ENCODE measurements around the gene GPC5. TPM values are rescaled to one million over a fixed set of nuclear protein-coding genes. Genes with fewer than 3 reads are reported as not detected.
"Not testable (repeated sequence)": the region's sequence is repeated elsewhere in the genome, so short reads cannot be mapped to it uniquely, and the experiment has no call there.

Gene GPC5
- total RNA-seq, 1 donor from 2014 or later, result 0.07 TPM

GRCh38 chr13:91401920-91402319 is 3.5 kb downstream of the GPC5 start:
- H3K9me3 ChIP-seq (ENCODE audit: low read depth), result no peaks in the 10 kb centered on the region
- Mint-ChIP-seq H3K27ac (no peak overlapping the region), H3K4me1 (peaks cover 5% of the 10 kb centered on the region), H3K4me3 (no peak overlapping the region), H3K9me3 (peaks cover 4% of the 10 kb centered on the region), H3K36me3 (peaks cover 1% of the 10 kb centered on the region), H3K27me3 (ENCODE audit: insufficient read depth, low read depth) (peaks cover 22% of the 10 kb centered on the region)
- H3K27ac ChIP-seq, result no peak overlapping the region
- TF ChIP-seq EZH2 (IDR thresholded peaks at IDR 0.05) (no peak), CTCF (IDR thresholded peaks at IDR 0.05) (no peak), EZH2phosphoT487 (IDR thresholded peaks at IDR 0.05) (no peak)
- no peaks in the 10 kb centered on the region for H3K79me2 ChIP-seq (ENCODE audit: low read depth)
- no peak overlapping the region for H2AFZ ChIP-seq (replicated peaks)
- H3K4me3 ChIP-seq, result no peak overlapping the region
- no peak overlapping the region for H3K4me2 ChIP-seq
- no peaks in the 10 kb centered on the region for H3F3A ChIP-seq (ENCODE audit: low read depth)
- no peak overlapping the region for H3K9ac ChIP-seq
- H3K27me3 ChIP-seq, result peaks cover 69% of the 10 kb centered on the region
- H3K36me3 ChIP-seq, result no peaks in the 10 kb centered on the region
- no peak for DNase-seq (ENCODE audit: low spot score)
- H4K20me1 ChIP-seq (ENCODE audit: low read depth), result peaks cover 16% of the 10 kb centered on the region
- H3K4me1 ChIP-seq, result no peaks in the 10 kb centered on the region

- H3K9me3 Mint-ChIP-seq, result peaks cover 4% of the 10 kb centered on the region
- no peak for DNase-seq (ENCODE audit: low spot score)
- Histone ChIP-seq H3K79me2 (ENCODE audit: low read depth) (no peaks in the 10 kb centered on the region), H3K4me2 (no peak overlapping the region), H3F3A (ENCODE audit: low read depth) (no peaks in the 10 kb centered on the region), H3K9me3 (ENCODE audit: low read depth) (no peaks in the 10 kb centered on the region), H4K20me1 (ENCODE audit: low read depth) (peaks cover 1% of the 10 kb centered on the region), H3K36me3 (no peaks in the 10 kb centered on the region), H3K27me3 (peaks cover 48% of the 10 kb centered on the region), H3K27ac (no peak overlapping the region), H2AFZ (replicated peaks) (no peak overlapping the region), H3K9ac (no peak overlapping the region), H3K4me3 (no peak overlapping the region), H3K4me1 (no peaks in the 10 kb centered on the region)
- no peaks in the 10 kb centered on the region for H3K4me1 Mint-ChIP-seq
- H3K27me3 Mint-ChIP-seq (ENCODE audit: insufficient read depth, low read depth), result peaks cover 5% of the 10 kb centered on the region
- no peak overlapping the region for H3K4me3 Mint-ChIP-seq
- no peak for TF ChIP-seq EZH2 (IDR thresholded peaks at IDR 0.05)
- H3K36me3 Mint-ChIP-seq, result peaks cover 1% of the 10 kb centered on the region
- H3K27ac Mint-ChIP-seq, result no peak overlapping the region
Measured at GRCh38 chr13:91405240-91405639, 6.8 kb downstream of the GPC5 start.

DNA sequence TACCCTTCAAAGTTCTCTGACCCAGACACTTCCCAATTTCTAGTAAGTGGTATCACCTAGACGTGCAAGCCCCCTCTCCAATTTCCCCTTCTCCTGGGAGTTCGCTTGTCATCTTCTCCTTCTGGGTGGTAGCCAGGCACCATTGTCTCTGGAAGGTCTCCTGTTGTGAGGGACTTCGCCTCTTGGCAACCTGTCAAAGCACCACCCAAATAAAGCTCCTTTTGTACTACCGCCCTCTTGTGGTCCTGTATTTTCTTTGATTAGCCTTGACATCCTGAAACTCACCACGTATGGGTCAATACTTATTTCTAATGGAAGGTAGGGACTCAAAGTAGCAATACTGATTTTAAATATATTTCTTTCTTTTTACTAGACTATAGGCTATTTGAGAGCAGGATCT is 8.2 kb downstream of the GPC5 start:
- no peaks in the 10 kb centered on the region for H3K36me3 ChIP-seq
- no peak overlapping the region for H3K4me2 ChIP-seq
- no peak overlapping the region for H2AFZ ChIP-seq (replicated peaks)
- no peaks in the 10 kb centered on the region for H3K4me1 ChIP-seq
- no peaks in the 10 kb centered on the region for H3K79me2 ChIP-seq (ENCODE audit: low read depth)
- no peaks in the 10 kb centered on the region for H3K9me3 ChIP-seq (ENCODE audit: low read depth)
- no peaks in the 10 kb centered on the region for H3F3A ChIP-seq (ENCODE audit: low read depth)
- H3K27me3 ChIP-seq, result peaks cover 34% of the 10 kb centered on the region
- peaks cover 4% of the 10 kb centered on the region for H3K9me3 Mint-ChIP-seq
- peak; percentile 83 for DNase-seq (ENCODE audit: low spot score)
- no peak overlapping the region for H3K27ac ChIP-seq
- H3K27ac Mint-ChIP-seq, result peak overlapping the region; percentile 92
- H3K4me1 Mint-ChIP-seq, result no peaks in the 10 kb centered on the region
- no peak for TF ChIP-seq EZH2 (IDR thresholded peaks at IDR 0.05)
- no peak for TF ChIP-seq EZH2phosphoT487 (IDR thresholded peaks at IDR 0.05)
- peak; percentile 73 for TF ChIP-seq CTCF (IDR thresholded peaks at IDR 0.05)
- no peak overlapping the region for H3K9ac ChIP-seq
- H3K36me3 Mint-ChIP-seq, result peaks cover 1% of the 10 kb centered on the region
- H3K4me3 Mint-ChIP-seq, result no peak overlapping the region
- H4K20me1 ChIP-seq (ENCODE audit: low read depth), result no peaks in the 10 kb centered on the region
- no peak overlapping the region for H3K4me3 ChIP-seq
- peaks cover 5% of the 10 kb centered on the region for H3K27me3 Mint-ChIP-seq (ENCODE audit: insufficient read depth, low read depth)

GRCh38 chr13:91408971-91409370 is 10.6 kb downstream of the GPC5 start:
- H3K4me2 ChIP-seq, result no peak overlapping the region
- H3K4me3 ChIP-seq, result no peak overlapping the region
- H3K79me2 ChIP-seq (ENCODE audit: low read depth), result no peaks in the 10 kb centered on the region
- no peaks in the 10 kb centered on the region for H3K36me3 ChIP-seq
- no peaks in the 10 kb centered on the region for H3K27me3 Mint-ChIP-seq (ENCODE audit: insufficient read depth, low read depth)
- H3K4me1 Mint-ChIP-seq, result peaks cover 4% of the 10 kb centered on the region
- H3K4me3 Mint-ChIP-seq, result no peak overlapping the region
- TF ChIP-seq EZH2 (IDR thresholded peaks at IDR 0.05), result no peak
- TF ChIP-seq EZH2phosphoT487 (IDR thresholded peaks at IDR 0.05), result no peak
- TF ChIP-seq CTCF (IDR thresholded peaks at IDR 0.05), result no peak
- DNase-seq (ENCODE audit: low spot score), result no peak
- no peaks in the 10 kb centered on the region for H3K4me1 ChIP-seq
- H3K27ac ChIP-seq, result no peak overlapping the region
- peaks cover 12% of the 10 kb centered on the region for H3K27me3 ChIP-seq
- H3F3A ChIP-seq (ENCODE audit: low read depth), result no peaks in the 10 kb centered on the region
- H3K36me3 Mint-ChIP-seq, result peaks cover 1% of the 10 kb centered on the region
- H2AFZ ChIP-seq (replicated peaks), result no peak overlapping the region
- no peaks in the 10 kb centered on the region for H3K9me3 ChIP-seq (ENCODE audit: low read depth)
- no peak overlapping the region for H3K9ac ChIP-seq
- no peaks in the 10 kb centered on the region for H4K20me1 ChIP-seq (ENCODE audit: low read depth)
- no peak overlapping the region for H3K27ac Mint-ChIP-seq
- peaks cover 4% of the 10 kb centered on the region for H3K9me3 Mint-ChIP-seq

- DNase-seq (ENCODE audit: low spot score); H3K27ac Mint-ChIP-seq; H3K36me3 Mint-ChIP-seq: not testable (repeated sequence)
Measured at GRCh38 chr13:91416579-91416978, 18.2 kb downstream of the GPC5 start.

More at GRCh38 chr13:91416579-91416978, 18.2 kb downstream of the GPC5 start:
- not testable (repeated sequence) for H3F3A ChIP-seq (ENCODE audit: low read depth); H3K4me3 ChIP-seq; H3K27ac ChIP-seq; H3K4me2 ChIP-seq; H2AFZ ChIP-seq (replicated peaks); H3K79me2 ChIP-seq (ENCODE audit: low read depth); H3K27me3 ChIP-seq; H3K27me3 Mint-ChIP-seq (ENCODE audit: insufficient read depth, low read depth); H3K9me3 ChIP-seq (ENCODE audit: low read depth); H3K4me3 Mint-ChIP-seq; H3K9me3 Mint-ChIP-seq; H3K36me3 ChIP-seq; H3K4me1 ChIP-seq; H3K4me1 Mint-ChIP-seq; H3K9ac ChIP-seq; H4K20me1 ChIP-seq (ENCODE audit: low read depth)
